Activated T-helper 1 cell treated with anti-CD3 and anti-CD28 coated beads, Interleukin-12 subunit alpha, Interleukin-12 subunit beta, Interleukin-2, Interleukin-4 antibody, amounts not matched to agents 30 ng/mL and 10 ng/mL and 1 ng/mL, durations not matched to agents 14 hours and 24 hours and 36 hours (primary cell): ENCODE measurements around the gene WNT3. TPM values are rescaled to one million over a fixed set of nuclear protein-coding genes. Genes with fewer than 3 reads are reported as not detected.
"Not testable (repeated sequence)": the region's sequence is repeated elsewhere in the genome, so short reads cannot be mapped to it uniquely, and the experiment has no call there.

Experiments used
- DNase-seq: peaks from one replicate; pipeline ENCODE4 v3.0.0; 2021; ENCODE audit warnings: low spot score
- H3K27ac Mint-ChIP-seq: one replicate; pipeline ENCODE4 v1.8.0; 2021; ENCODE audit warnings: mild to moderate bottlenecking, mixed read lengths
- H3K27me3 Mint-ChIP-seq: one replicate; pipeline ENCODE4 v1.8.0; 2022; ENCODE audit warnings: mild to moderate bottlenecking, moderate library complexity, mixed read lengths; ENCODE audit not compliant: insufficient read depth
- H3K36me3 Mint-ChIP-seq: one replicate; pipeline ENCODE4 v1.8.0; 2021; ENCODE audit warnings: low read depth, mixed read lengths
- H3K4me1 Mint-ChIP-seq: one replicate; pipeline ENCODE4 v1.8.0; 2021; ENCODE audit warnings: low read depth, mixed read lengths
- H3K4me3 Mint-ChIP-seq: one replicate; pipeline ENCODE4 v1.8.0; 2021; ENCODE audit warnings: mild to moderate bottlenecking, moderate library complexity, mixed read lengths
- H3K9me3 Mint-ChIP-seq: one replicate; pipeline ENCODE4 v1.8.0; 2021; ENCODE audit warnings: mixed read lengths
- intact Hi-C: fragments of 100-400 bp; cut with micrococcal nuclease; formaldehyde crosslinking; loops from one replicate; pipeline ENCODE4 v1.15.1; 2024
- total RNA-seq: library from RNA; stranded (reverse); gene quantifications from 2 replicates; pipeline ENCODE4 v1.2.3, GENCODE V29; 2022

WNT3 gene
- total RNA-seq, 1 donor from 2014 or later = 0.05 TPM

DNA sequence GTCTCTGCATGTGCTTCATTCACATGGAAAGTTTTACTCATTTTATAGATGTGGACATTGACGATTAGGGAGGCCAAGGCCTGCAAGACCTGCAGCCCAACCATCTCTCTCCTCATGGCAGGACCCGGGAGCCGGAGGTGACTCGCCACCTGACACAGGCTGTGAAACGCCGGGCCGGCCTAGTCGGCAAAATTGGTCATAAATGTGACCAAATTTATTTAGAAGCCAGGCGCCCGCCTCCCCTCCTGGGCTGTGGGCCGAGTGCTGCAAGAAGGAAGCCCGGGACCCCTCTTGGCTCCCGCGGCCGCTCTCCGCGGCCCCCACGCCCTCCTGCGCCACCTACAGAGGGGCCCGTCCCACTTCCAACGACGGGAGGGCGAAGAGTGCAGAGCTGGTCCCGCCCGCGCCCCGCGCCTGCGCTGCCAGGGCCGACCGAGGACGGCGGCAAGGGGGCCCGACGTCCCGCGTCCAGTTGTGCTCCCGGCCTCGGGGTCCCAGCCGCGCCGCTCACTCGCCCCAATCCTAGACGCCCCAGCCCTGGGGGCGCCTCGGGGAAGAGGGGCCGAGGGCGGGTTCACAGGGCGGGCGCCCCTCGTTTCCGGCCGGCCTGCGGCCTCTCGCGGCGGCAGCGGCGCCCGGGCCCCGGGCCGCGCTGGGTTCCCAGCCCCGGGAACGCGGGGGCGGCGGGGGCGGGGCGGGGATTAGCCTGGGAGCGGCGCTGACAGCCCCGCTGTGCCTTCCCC lies 47.5 kb downstream of the WNT3 start:
- H3K36me3 Mint-ChIP-seq = no peaks in the 10 kb centered on the region
- peak overlapping the region; percentile 49 for H3K4me3 Mint-ChIP-seq
- no peak for DNase-seq

DNA sequence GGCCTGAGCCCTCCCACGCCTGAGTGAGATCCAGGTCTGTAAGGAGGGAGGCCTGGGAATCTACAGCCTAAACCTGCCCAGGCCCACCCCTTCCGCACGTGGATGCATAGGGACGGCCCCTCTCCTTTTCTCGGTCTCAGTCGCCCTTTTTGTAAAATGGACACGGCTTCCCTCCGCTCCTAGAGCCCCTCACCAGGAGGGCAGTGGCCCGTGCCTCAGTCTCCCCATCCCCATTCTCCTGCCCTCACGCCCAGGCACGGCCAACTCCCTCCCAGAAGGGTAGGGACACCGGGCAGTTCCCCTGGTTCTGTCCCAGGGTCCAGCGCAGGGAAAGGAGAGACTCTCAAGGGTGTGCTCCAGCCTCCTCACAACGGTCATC lies 48.1 kb downstream of the WNT3 start:
- peaks cover 5% of the 10 kb centered on the region for H3K4me1 Mint-ChIP-seq
- no peaks in the 10 kb centered on the region for H3K36me3 Mint-ChIP-seq
- H3K9me3 Mint-ChIP-seq = no peaks in the 10 kb centered on the region
- H3K4me3 Mint-ChIP-seq = peak overlapping the region; percentile 49
- no peak overlapping the region for H3K27ac Mint-ChIP-seq
- peaks cover 49% of the 10 kb centered on the region for H3K27me3 Mint-ChIP-seq
- intact Hi-C loops = no loop called here
- DNase-seq = no peak

More for the DNA sequence above, 47.5 kb downstream of the WNT3 start:
- intact Hi-C loops = no loop called here
- Mint-ChIP-seq H3K9me3 (no peaks in the 10 kb centered on the region), H3K27me3 (peaks cover 49% of the 10 kb centered on the region), H3K27ac (no peak overlapping the region), H3K4me1 (peaks cover 5% of the 10 kb centered on the region)

DNA sequence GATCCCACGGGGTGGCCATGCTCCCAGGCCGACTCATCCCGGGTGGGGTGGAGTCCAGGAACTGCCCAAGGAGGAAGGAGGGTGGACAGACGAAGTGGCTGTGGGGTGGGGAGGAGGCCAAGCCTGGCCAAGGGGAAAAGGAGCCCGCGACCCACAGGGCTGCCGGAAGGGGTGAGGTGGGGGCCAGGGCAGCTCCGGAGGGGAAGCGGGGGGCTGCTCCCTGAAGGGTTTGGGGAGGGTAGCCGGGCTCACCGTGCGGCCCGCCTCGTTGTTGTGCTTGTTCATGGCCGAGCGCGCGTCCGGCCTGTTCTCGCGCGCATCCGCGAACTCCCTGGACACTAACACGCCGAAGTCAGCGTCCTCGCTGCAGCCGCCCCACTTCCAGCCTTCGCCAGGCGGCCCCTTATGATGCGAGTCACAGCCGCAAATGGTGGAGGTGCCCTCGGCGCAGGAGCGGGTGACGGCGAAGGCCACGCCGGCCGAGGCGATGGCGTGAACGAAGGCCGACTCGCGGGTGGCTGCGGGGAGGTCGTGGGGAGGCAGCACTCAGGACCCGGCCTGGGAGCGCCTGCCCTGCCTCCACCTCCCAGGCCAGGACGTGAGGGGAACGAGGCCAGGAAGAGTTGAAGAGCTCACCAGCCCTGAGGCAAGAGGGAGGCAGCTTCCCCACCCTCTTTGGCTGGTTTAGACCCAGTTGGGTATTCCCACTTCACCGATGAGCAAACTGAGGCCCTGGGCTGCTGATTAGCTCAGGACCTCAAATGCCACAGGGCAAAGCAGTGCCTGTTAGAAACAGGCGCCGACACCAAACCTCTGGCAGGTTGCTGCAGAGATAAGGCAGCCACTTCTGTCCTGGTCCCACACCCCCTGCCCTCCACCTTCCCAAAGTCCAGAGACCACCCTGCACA lies 48.7 kb downstream of the WNT3 start:
- peaks cover 48% of the 10 kb centered on the region for H3K27me3 Mint-ChIP-seq
- DNase-seq = no peak
- H3K27ac Mint-ChIP-seq = no peak overlapping the region
- H3K36me3 Mint-ChIP-seq = no peaks in the 10 kb centered on the region
- no peaks in the 10 kb centered on the region for H3K9me3 Mint-ChIP-seq
- peak overlapping the region; percentile 56 for H3K4me3 Mint-ChIP-seq
- peaks cover 5% of the 10 kb centered on the region for H3K4me1 Mint-ChIP-seq
- intact Hi-C loops = no loop called here

GRCh38 chr17:46768896-46769295 lies 49.6 kb downstream of the WNT3 start:
- H3K9me3 Mint-ChIP-seq, H3K36me3 Mint-ChIP-seq, H3K27ac Mint-ChIP-seq, intact Hi-C loops, H3K4me3 Mint-ChIP-seq, DNase-seq, H3K4me1 Mint-ChIP-seq: not testable (repeated sequence)
- H3K27me3 Mint-ChIP-seq = peaks cover 42% of the 10 kb centered on the region

- Mint-ChIP-seq H3K9me3 (no peaks in the 10 kb centered on the region), H3K4me1 (peaks cover 5% of the 10 kb centered on the region), H3K4me3 (no peak overlapping the region), H3K27me3 (peaks cover 38% of the 10 kb centered on the region), H3K27ac (no peak overlapping the region), H3K36me3 (no peaks in the 10 kb centered on the region)
- DNase-seq = no peak
- intact Hi-C loops = no loop called here
These were observed 50.0 kb downstream of the WNT3 start for GRCh38 chr17:46768540-46768870.

GRCh38 chr17:46766493-46767491 lies 51.7 kb downstream of the WNT3 start:
- Mint-ChIP-seq H3K4me1 (no peaks in the 10 kb centered on the region), H3K36me3 (no peaks in the 10 kb centered on the region), H3K27me3 (peaks cover 27% of the 10 kb centered on the region), H3K27ac (no peak overlapping the region), H3K9me3 (no peaks in the 10 kb centered on the region), H3K4me3 (no peak overlapping the region)
- DNase-seq = no peak
- intact Hi-C loops = no loop called here

- no peak overlapping the region for H3K4me3 Mint-ChIP-seq
- intact Hi-C loops = no loop called here
- no peaks in the 10 kb centered on the region for H3K4me1 Mint-ChIP-seq
- no peak overlapping the region for H3K27ac Mint-ChIP-seq
- DNase-seq = no peak
- no peaks in the 10 kb centered on the region for H3K36me3 Mint-ChIP-seq
- H3K9me3 Mint-ChIP-seq = no peaks in the 10 kb centered on the region
- peaks cover 21% of the 10 kb centered on the region for H3K27me3 Mint-ChIP-seq
These were observed 53.0 kb downstream of the WNT3 start for GRCh38 chr17:46765453-46765852.

- intact Hi-C loops = no loop called here
- no peak overlapping the region for H3K4me3 Mint-ChIP-seq
- no peak overlapping the region for H3K27ac Mint-ChIP-seq
- no peak for DNase-seq
- no peaks in the 10 kb centered on the region for H3K4me1 Mint-ChIP-seq
- no peaks in the 10 kb centered on the region for H3K36me3 Mint-ChIP-seq
- no peaks in the 10 kb centered on the region for H3K9me3 Mint-ChIP-seq
- H3K27me3 Mint-ChIP-seq = peaks cover 16% of the 10 kb centered on the region
These were observed 53.6 kb downstream of the WNT3 start for GRCh38 chr17:46764709-46765401.

- intact Hi-C loops = no loop called here
- no peak overlapping the region for H3K4me3 Mint-ChIP-seq
- DNase-seq = no peak
- H3K4me1 Mint-ChIP-seq = no peaks in the 10 kb centered on the region
- peaks cover 3% of the 10 kb centered on the region for H3K36me3 Mint-ChIP-seq
- H3K27me3 Mint-ChIP-seq = peaks cover 11% of the 10 kb centered on the region
- H3K27ac Mint-ChIP-seq = no peak overlapping the region
- H3K9me3 Mint-ChIP-seq = no peaks in the 10 kb centered on the region
These were observed 54.3 kb downstream of the WNT3 start for GRCh38 chr17:46764000-46764708.

DNA sequence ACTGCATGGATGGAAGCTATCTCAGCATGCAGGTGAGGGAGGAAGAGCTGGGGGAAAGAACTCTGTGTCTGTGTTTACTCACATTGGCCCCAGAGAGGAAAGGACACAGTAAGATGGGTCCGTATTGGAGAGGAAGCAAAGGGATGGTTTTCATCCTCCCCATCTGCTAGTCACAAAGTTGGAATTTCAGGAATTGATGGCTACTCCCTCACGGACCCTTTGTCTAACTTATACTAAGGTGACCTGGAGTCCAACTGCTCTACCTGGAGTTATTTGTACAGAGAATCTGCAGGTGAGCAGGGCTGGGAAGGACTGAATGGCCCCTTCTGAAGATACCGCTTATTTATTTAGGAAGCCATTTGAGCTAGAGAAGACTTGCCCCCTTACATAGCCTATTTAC lies 55.1 kb downstream of the WNT3 start:
- Mint-ChIP-seq H3K27ac (no peak overlapping the region), H3K4me3 (no peak overlapping the region), H3K27me3 (peaks cover 7% of the 10 kb centered on the region), H3K9me3 (no peaks in the 10 kb centered on the region), H3K36me3 (peaks cover 3% of the 10 kb centered on the region), H3K4me1 (no peaks in the 10 kb centered on the region)
- intact Hi-C loops = no loop called here
- no peak for DNase-seq

GRCh38 chr17:46759141-46759540 lies 59.4 kb downstream of the WNT3 start:
- intact Hi-C loops = no loop called here
- Mint-ChIP-seq H3K27me3 (no peaks in the 10 kb centered on the region), H3K27ac (no peak overlapping the region), H3K36me3 (peaks cover 25% of the 10 kb centered on the region), H3K4me1 (peaks cover 5% of the 10 kb centered on the region), H3K4me3 (no peak overlapping the region), H3K9me3 (no peaks in the 10 kb centered on the region)
- DNase-seq = no peak

GRCh38 chr17:46758614-46759013 lies 59.9 kb downstream of the WNT3 start:
- no peak for DNase-seq
- H3K27me3 Mint-ChIP-seq = no peaks in the 10 kb centered on the region
- intact Hi-C loops = no loop called here
- no peak overlapping the region for H3K27ac Mint-ChIP-seq
- peaks cover 5% of the 10 kb centered on the region for H3K4me1 Mint-ChIP-seq
- peaks cover 25% of the 10 kb centered on the region for H3K36me3 Mint-ChIP-seq
- H3K4me3 Mint-ChIP-seq = no peak overlapping the region
- H3K9me3 Mint-ChIP-seq = no peaks in the 10 kb centered on the region
